KMS-11 (cell line): ENCODE data around the gene TTYH1.

Experiments
- H2AFZ ChIP-seq: fragments of 200-600 bp; sonication (generic); 2 replicates; pipeline ENCODE4 v1.6.1; 2016; ENCODE audit warnings: antibody characterized with exemption, mixed run types, low read depth
- H3K27ac ChIP-seq: fragments of 200-600 bp; sonication (generic); 2 replicates; pipeline ENCODE4 v1.6.1; 2016; ENCODE audit warnings: mild to moderate bottlenecking, mixed run types
- H3K27me3 ChIP-seq: fragments of 200-600 bp; sonication (generic); 2 replicates; pipeline ENCODE4 v1.6.1; 2017; ENCODE audit warnings: mild to moderate bottlenecking, low read depth, mixed run types, moderate library complexity; ENCODE audit not compliant: insufficient read depth
- H3K36me3 ChIP-seq: fragments of 200-600 bp; sonication (generic); 2 replicates; pipeline ENCODE4 v1.6.1; 2017; ENCODE audit warnings: mild to moderate bottlenecking, mixed run types; ENCODE audit not compliant: insufficient read depth
- H3K4me1 ChIP-seq: fragments of 200-600 bp; sonication (generic); 2 replicates; pipeline ENCODE4 v1.6.1; 2016; ENCODE audit warnings: mild to moderate bottlenecking, low read depth, mixed run types; ENCODE audit not compliant: poor library complexity, severe bottlenecking
- H3K4me2 ChIP-seq: fragments of 200-600 bp; sonication (generic); 2 replicates; pipeline ENCODE4 v1.7.0; 2016; ENCODE audit warnings: mild to moderate bottlenecking, mixed run types
- H3K4me3 ChIP-seq: fragments of 200-600 bp; sonication (generic); IDR thresholded peaks from 2 replicates; pipeline ENCODE4 v1.6.1; 2017; ENCODE audit warnings: low read depth, low read length, mixed read lengths; ENCODE audit not compliant: insufficient read depth
- H3K79me2 ChIP-seq: fragments of 200-600 bp; sonication (generic); 2 replicates; pipeline ENCODE4 v1.6.1; 2016; ENCODE audit warnings: low read depth, mixed run types; ENCODE audit not compliant: insufficient read depth
- H3K9ac ChIP-seq: fragments of 200-600 bp; sonication (generic); 2 replicates; pipeline ENCODE4 v1.6.1; 2016; ENCODE audit warnings: mild to moderate bottlenecking, mixed run types
- H4K20me1 ChIP-seq: fragments of 200-600 bp; sonication (generic); 2 replicates; pipeline ENCODE4 v1.6.1; 2016; ENCODE audit warnings: mild to moderate bottlenecking, mixed run types; ENCODE audit not compliant: insufficient read depth
- TF ChIP-seq, protein P1 (sequence below): fragments of 200-600 bp; sonication (generic); conservative IDR thresholded peaks from 2 replicates; pipeline ENCODE4 v1.6.1; 2017; ENCODE audit warnings: low read depth, mild to moderate bottlenecking, antibody characterized with exemption, low read length, moderate library complexity, mixed read lengths

The TTYH1 gene

DNA sequence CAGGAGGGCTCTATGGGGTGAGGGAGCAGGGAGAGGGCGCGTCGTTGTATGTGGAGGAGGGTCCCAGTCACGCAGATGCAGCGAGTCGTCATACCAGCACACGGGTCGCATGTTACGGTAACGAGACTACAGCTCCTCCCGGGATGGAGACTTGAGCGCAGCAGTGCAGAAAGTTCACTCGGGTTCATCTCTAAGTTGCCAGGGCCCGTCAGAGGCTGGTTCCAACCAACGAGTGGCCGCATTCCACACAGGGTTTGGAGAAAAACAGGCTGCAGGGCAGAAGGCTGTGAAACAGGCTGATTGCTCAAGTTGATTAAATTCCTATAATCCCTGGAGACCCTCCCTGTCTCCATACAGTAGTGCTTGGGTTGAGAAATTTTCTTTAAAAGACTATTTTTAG is 21.9 kb upstream of the TTYH1 start:
- Histone ChIP-seq H4K20me1 (no peaks in the 10 kb centered on the region), H3K36me3 (no peaks in the 10 kb centered on the region), H3K9ac (no peak overlapping the region), H3K4me1 (no peaks in the 10 kb centered on the region), H3K4me3 (no peak overlapping the region), H3K79me2 (no peaks in the 10 kb centered on the region), H3K27me3 (peaks cover 13% of the 10 kb centered on the region), H3K4me2 (no peak overlapping the region), H3K27ac (no peak overlapping the region), H2AFZ (no peak overlapping the region)
- TF ChIP-seq, protein P1, sequence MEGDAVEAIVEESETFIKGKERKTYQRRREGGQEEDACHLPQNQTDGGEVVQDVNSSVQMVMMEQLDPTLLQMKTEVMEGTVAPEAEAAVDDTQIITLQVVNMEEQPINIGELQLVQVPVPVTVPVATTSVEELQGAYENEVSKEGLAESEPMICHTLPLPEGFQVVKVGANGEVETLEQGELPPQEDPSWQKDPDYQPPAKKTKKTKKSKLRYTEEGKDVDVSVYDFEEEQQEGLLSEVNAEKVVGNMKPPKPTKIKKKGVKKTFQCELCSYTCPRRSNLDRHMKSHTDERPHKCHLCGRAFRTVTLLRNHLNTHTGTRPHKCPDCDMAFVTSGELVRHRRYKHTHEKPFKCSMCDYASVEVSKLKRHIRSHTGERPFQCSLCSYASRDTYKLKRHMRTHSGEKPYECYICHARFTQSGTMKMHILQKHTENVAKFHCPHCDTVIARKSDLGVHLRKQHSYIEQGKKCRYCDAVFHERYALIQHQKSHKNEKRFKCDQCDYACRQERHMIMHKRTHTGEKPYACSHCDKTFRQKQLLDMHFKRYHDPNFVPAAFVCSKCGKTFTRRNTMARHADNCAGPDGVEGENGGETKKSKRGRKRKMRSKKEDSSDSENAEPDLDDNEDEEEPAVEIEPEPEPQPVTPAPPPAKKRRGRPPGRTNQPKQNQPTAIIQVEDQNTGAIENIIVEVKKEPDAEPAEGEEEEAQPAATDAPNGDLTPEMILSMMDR, result no peak

DNA sequence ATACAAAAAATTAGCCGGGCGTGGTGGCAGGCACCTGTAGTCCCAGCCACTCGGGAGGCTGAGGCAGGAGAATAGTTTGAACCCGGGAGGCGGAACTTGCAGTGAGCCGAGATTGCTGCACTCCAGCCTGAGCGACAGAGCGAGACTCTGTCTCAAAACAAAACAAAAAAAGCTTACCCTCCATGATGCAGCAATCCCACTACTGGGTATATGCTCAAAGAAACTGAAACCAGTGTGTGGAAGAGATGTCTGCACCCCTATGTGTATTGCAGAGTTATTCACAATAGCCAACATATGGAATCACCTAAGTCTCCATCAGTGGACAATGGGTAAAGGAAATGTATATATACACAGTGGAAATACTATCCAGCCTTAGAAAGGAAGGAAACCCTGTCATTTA is 19.6 kb upstream of the TTYH1 start:
- Histone ChIP-seq H3K4me2 (no peak overlapping the region), H3K36me3 (no peaks in the 10 kb centered on the region), H3K79me2 (no peaks in the 10 kb centered on the region), H3K9ac (no peak overlapping the region), H3K4me1 (no peaks in the 10 kb centered on the region), H3K4me3 (no peak overlapping the region), H3K27me3 (peaks cover 26% of the 10 kb centered on the region), H3K27ac (no peak overlapping the region), H4K20me1 (no peaks in the 10 kb centered on the region), H2AFZ (no peak overlapping the region)
- TF ChIP-seq, protein P1, result no peak

DNA sequence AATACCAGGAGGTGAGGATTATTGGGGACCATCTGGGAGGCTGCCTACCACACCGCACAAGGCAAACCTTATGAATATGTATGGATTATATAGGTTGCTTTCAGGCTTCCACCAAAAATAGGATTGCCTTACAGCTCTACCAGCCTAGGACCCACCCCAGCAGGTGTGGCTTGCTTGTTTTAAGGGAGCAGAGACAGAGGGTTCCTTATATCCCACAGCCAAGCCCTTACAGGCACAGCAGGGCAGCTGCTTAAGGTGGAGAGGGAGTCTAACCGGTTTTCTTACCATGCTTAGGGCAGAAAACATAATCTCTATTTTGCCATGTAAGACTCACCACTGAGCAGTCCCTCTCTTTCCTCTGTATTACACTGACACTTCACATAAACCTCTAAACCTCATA is 16.1 kb upstream of the TTYH1 start:
- no peaks in the 10 kb centered on the region for H4K20me1 ChIP-seq
- H3K27ac ChIP-seq, result no peak overlapping the region
- H3K4me3 ChIP-seq, result no peak overlapping the region
- H3K4me1 ChIP-seq, result no peaks in the 10 kb centered on the region
- H3K9ac ChIP-seq, result no peak overlapping the region
- H3K27me3 ChIP-seq, result peaks cover 30% of the 10 kb centered on the region
- H3K4me2 ChIP-seq, result no peak overlapping the region
- H3K79me2 ChIP-seq, result no peaks in the 10 kb centered on the region
- no peaks in the 10 kb centered on the region for H3K36me3 ChIP-seq
- H2AFZ ChIP-seq, result no peak overlapping the region
- TF ChIP-seq, protein P1, result no peak

DNA sequence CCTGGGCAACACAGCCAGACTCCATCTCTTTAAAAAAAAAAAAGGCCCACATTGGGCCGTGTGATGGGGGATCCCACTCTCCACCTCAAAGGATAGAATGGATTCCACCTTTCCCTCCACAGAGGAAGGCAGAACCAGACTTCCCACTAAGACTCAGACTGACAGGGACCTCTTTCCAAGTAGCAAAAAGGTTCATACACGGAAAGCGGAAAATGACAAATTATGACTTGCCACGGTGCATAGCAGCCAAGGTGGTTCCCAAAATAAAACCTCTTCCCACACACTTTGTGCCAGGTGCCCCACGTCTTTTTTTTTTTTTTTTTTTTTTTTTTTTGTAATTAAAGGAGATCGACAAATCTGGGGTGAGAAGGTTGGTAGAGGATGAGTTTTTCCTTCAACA is 14.4 kb upstream of the TTYH1 start:
- H3K4me1 ChIP-seq, result no peaks in the 10 kb centered on the region
- no peaks in the 10 kb centered on the region for H4K20me1 ChIP-seq
- H2AFZ ChIP-seq, result no peak overlapping the region
- TF ChIP-seq, protein P1, result no peak
- H3K4me2 ChIP-seq, result no peak overlapping the region
- no peaks in the 10 kb centered on the region for H3K79me2 ChIP-seq
- no peak overlapping the region for H3K9ac ChIP-seq
- H3K27ac ChIP-seq, result no peak overlapping the region
- H3K36me3 ChIP-seq, result no peaks in the 10 kb centered on the region
- peaks cover 33% of the 10 kb centered on the region for H3K27me3 ChIP-seq
- no peak overlapping the region for H3K4me3 ChIP-seq

DNA sequence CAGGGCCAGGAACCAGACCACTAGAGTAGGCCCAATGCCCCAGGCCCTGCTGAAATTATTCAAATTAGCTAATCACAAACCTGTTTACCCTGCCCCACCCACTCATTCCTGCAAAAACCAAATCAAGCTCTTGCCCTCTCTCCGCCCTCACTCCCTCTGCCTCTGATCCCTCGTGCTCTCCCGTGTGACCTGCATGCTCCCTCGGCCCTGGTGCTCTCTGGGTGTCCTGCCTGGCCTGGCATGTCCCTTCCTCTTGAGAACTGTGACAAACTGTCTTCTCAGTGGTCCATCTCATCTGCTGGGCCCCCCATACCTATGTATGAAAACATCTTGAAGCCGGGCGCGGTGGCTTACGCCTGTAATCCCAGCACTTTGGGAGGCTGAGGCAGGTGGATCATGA is 12.2 kb upstream of the TTYH1 start:
- Histone ChIP-seq H3K4me2 (no peak overlapping the region), H3K27me3 (peaks cover 26% of the 10 kb centered on the region), H3K4me3 (no peak overlapping the region), H3K4me1 (no peaks in the 10 kb centered on the region), H3K79me2 (no peaks in the 10 kb centered on the region), H2AFZ (no peak overlapping the region), H3K27ac (no peak overlapping the region), H4K20me1 (no peaks in the 10 kb centered on the region), H3K9ac (no peak overlapping the region), H3K36me3 (no peaks in the 10 kb centered on the region)
- TF ChIP-seq, protein P1, result no peak
